Measurements from ENCODE around the gene TMEM95. TPM values are rescaled to one million over a fixed set of nuclear protein-coding genes. Genes with fewer than 3 reads are reported as not detected.

Gene TMEM95
- total RNA-seq, 1 donor from 2014 or later: not detected

- Histone ChIP-seq H3K4me1 (peaks cover 8% of the 10 kb centered on the region), H3K36me3 (peaks cover 17% of the 10 kb centered on the region), H3K27ac (no peak overlapping the region), H3K4me3 (no peak overlapping the region), H3K27me3 (no peaks in the 10 kb centered on the region), H3K9me3 (no peaks in the 10 kb centered on the region)
- no peak for TF ChIP-seq CTCF (IDR thresholded peaks at IDR 0.05)
- ATAC-seq: no peak
- intact Hi-C loops (cut with DNase I): no loop called here
- no peak for DNase-seq
Measured at GRCh38 chr17:7388856-7389255, 33.9 kb downstream of the TMEM95 start.

- Histone ChIP-seq H3K36me3 (peaks cover 17% of the 10 kb centered on the region), H3K4me3 (no peak overlapping the region), H3K4me1 (peaks cover 7% of the 10 kb centered on the region), H3K27me3 (no peaks in the 10 kb centered on the region), H3K27ac (no peak overlapping the region), H3K9me3 (no peaks in the 10 kb centered on the region)
- no peak for DNase-seq
- TF ChIP-seq CTCF (IDR thresholded peaks at IDR 0.05): no peak
- no peak for ATAC-seq
- intact Hi-C loops (cut with DNase I): no loop called here
Measured at GRCh38 chr17:7389924-7390910, 35.3 kb downstream of the TMEM95 start.

- no peaks in the 10 kb centered on the region for H3K27me3 ChIP-seq
- ATAC-seq (no peak), DNase-seq (no peak)
- H3K36me3 ChIP-seq: peaks cover 17% of the 10 kb centered on the region
- intact Hi-C loops (cut with DNase I): no loop called here
- H3K4me1 ChIP-seq: peaks cover 7% of the 10 kb centered on the region
- H3K27ac ChIP-seq: no peak overlapping the region
- no peak overlapping the region for H3K4me3 ChIP-seq
- TF ChIP-seq CTCF (IDR thresholded peaks at IDR 0.05): no peak
- no peaks in the 10 kb centered on the region for H3K9me3 ChIP-seq
Measured at GRCh38 chr17:7391307-7391706, 36.4 kb downstream of the TMEM95 start.

GRCh38 chr17:7392696-7393612, 38.0 kb downstream of the TMEM95 start:
- no peaks in the 10 kb centered on the region for H3K9me3 ChIP-seq
- ATAC-seq: no peak
- peaks cover 17% of the 10 kb centered on the region for H3K36me3 ChIP-seq
- intact Hi-C loops (cut with DNase I): no loop called here
- DNase-seq: no peak
- H3K27ac ChIP-seq: peak overlapping the region; percentile 92
- peaks cover 7% of the 10 kb centered on the region for H3K4me1 ChIP-seq
- no peaks in the 10 kb centered on the region for H3K27me3 ChIP-seq
- peak overlapping the region; percentile 76 for H3K4me3 ChIP-seq
- no peak for TF ChIP-seq CTCF (IDR thresholded peaks at IDR 0.05)

- intact Hi-C loops (cut with DNase I): no loop called here
- H3K36me3 ChIP-seq: peaks cover 11% of the 10 kb centered on the region
- no peak for DNase-seq
Measured at GRCh38 chr17:7393613-7394451, 38.9 kb downstream of the TMEM95 start.

More at GRCh38 chr17:7393613-7394451, 38.9 kb downstream of the TMEM95 start:
- Histone ChIP-seq H3K9me3 (no peaks in the 10 kb centered on the region), H3K27me3 (no peaks in the 10 kb centered on the region), H3K4me3 (peak overlapping the region; percentile 76), H3K27ac (peak overlapping the region; percentile 92), H3K4me1 (peaks cover 7% of the 10 kb centered on the region)
- TF ChIP-seq CTCF (IDR thresholded peaks at IDR 0.05): no peak
- ATAC-seq: peak; percentile 14

All from upper lobe of right lung (tissue), 1 donor.